ENCODE measurements around the gene SPOCK2. TPM values are rescaled to one million over a fixed set of nuclear protein-coding genes. Genes with fewer than 3 reads are reported as not detected.

SPOCK2 gene
- total RNA-seq, 1 donor from 2014 or later = 6.6 TPM

DNA sequence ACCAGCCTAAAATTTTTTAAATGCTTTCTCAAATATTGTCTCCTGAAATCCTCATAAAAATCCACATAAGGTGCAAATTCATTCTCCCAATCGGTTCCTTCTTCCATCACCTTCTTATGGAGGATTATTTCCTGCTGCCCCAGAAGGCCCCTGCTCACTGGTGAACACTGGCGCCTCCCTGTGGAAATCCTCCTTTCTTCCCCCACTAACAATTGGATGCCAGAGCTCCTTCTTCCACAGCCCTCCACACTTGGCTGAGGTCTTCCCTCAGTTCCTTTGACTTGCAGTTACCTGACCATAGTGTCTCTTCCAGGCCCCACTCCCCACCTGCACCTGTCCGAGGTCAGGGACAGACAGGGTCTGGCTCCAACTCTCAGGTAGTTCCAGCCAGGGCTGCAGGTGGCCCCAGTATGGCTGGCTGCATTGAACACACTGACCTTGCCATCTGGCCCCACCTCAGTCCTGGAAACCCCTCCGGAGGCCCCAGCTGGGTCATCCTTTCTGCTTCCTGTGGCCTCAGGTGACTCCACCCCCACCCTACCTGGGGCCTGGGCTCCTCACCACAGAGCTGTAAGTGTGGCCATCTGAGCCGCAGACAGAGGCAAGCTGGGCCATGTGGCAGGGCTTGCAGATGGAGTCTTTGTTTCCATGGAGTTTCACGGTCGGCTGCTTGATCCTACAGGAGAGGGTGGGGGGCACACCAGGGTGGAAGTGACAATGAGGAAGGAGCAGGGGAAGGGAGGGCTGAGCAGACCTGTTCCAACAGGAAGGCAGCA is 18.4 kb downstream of the SPOCK2 start:
- DNase-seq = peak; percentile 16

GRCh38 chr10:72068901-72069446 is 19.4 kb downstream of the SPOCK2 start:
- DNase-seq = no peak

GRCh38 chr10:72068126-72068765 is 20.1 kb downstream of the SPOCK2 start:
- DNase-seq = no peak

GRCh38 chr10:72067463-72068125 is 20.8 kb downstream of the SPOCK2 start:
- no peak for DNase-seq

DNA sequence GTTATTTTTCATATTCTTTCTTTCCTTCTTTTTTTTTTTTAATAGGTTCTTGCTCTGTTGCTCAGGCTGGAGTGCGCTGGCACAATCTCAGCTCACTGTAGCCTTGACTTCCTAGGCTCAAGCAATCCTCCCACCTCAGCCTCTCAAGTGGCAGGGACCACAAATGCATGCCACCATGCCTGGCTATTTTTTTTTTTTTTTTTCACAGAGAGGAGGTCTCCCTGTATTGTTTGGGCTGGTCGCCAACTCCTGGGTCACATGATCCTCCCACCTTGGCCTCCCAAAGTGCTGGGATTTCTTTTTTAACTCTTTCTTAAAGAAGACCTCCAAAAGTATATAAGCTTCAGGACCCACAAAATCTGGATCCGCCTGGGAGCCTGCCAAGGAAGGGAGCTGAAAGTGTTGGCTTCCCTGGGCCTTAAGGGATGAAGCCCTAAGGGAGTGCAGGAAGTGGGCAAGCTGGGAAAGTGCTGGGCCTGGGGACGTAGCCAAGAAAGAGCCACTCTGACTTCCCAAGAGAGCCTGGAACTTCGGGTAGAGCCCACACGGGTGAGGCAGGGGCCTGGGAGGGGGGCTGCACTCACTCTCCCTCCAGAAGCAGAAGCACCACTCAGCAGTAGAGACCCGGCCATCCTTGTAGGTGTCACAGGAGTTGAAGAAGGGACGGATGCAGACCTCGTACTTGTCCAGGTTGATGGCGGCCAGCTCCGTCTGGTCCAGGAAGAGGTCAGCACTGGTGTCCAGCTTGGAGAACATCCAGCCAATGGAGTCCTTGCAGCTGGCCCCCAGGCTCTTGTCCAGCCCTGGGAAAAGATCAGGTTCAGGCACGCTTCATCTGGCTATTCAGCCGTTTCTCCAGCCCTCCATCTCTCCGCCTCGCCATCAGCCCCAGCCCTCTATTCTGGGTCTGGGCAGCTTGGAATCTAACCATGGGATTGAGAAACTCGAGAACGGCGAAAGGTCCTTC is 21.8 kb downstream of the SPOCK2 start:
- DNase-seq = no peak

DNA sequence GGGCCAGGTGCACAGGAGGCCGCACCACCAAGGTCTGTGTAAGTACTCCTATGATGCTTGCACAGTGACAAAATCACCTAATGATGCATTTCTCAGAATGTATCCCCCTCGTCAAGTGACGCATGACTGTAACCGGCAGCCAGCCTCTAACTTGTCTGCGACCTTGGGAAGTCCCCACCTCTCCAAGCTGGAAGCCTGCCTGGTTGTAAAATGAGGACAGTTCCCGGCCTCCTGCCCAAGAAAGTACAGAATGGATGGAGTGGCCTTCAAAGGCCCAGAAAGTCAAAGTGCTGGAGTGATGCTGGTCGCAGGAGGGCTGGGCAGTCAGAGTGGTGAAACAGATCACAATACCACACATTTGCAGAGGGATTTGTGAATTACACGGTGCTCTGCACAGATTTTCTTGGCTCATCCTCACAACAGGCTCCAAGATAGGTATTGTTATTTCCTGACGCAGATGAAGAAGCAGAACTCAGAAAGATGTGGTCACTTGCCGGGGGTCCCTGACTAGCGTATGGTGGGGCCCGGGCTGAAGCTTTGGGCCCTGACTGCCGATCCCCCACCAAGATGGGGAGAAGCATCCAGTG is 22.8 kb downstream of the SPOCK2 start:
- no peak for DNase-seq

- no peak for DNase-seq
These were observed 24.5 kb downstream of the SPOCK2 start for GRCh38 chr10:72063703-72064391.

GRCh38 chr10:72062832-72063702 is 25.3 kb downstream of the SPOCK2 start:
- no peak for DNase-seq

DNA sequence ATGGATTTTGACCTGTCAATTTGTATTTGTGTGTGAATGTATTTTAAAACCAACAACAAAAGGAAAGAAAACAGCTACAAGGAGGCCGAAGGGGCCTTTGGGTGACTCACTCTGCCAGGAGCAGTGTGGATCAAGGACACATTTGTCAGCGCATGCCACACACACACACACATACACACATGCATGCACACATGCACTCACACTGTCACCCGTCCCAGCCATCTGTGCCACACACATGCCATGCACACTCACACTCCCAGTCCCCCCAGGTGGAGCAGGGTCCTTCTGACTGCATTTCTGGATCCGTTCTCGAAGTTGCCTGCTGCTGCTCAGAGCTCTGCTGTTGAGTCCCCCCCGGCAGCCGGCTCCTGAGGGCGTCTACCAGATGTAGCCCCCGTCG is 26.0 kb downstream of the SPOCK2 start:
- no peak for DNase-seq

DNA sequence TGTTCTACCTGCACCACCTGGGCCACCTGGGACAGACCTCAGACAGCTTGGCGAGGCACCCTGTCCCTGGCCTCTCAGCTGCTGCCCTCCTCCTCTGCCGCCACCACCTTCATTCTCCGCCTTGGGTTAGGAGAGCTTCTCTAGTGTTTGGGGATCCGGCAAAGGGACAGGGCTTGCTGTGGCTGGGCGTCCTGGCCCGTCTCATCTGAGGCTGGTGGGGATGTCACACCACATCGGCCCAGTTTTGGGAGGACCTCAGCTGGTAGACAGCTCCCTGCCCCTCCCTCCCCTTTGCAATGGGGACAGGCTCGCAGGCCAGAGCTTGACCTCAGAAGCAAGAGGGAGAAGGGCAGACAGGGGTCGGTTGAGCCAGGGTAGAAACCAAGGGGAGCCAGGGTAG is 26.4 kb downstream of the SPOCK2 start:
- DNase-seq = no peak

DNA sequence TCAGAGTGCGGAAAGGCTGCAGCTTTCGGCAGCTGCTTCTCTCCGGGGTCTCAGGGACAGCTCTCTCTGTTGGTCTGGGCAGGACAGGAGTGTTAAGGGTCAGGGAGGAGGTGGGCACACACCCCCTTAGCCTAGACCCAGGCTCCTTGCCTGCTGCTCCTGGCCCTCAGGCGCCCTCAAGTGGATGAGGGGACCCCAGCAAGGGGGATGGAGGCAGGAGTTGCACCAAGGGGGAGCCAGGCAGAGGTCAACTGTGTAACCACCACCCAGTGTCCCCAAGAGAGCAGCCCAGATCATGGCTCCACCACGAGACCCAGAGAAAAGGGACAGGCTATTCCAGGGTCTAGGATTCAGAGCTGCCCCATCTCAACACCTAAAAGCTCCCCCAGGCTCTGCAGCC is 26.9 kb downstream of the SPOCK2 start:
- DNase-seq = no peak

DNA sequence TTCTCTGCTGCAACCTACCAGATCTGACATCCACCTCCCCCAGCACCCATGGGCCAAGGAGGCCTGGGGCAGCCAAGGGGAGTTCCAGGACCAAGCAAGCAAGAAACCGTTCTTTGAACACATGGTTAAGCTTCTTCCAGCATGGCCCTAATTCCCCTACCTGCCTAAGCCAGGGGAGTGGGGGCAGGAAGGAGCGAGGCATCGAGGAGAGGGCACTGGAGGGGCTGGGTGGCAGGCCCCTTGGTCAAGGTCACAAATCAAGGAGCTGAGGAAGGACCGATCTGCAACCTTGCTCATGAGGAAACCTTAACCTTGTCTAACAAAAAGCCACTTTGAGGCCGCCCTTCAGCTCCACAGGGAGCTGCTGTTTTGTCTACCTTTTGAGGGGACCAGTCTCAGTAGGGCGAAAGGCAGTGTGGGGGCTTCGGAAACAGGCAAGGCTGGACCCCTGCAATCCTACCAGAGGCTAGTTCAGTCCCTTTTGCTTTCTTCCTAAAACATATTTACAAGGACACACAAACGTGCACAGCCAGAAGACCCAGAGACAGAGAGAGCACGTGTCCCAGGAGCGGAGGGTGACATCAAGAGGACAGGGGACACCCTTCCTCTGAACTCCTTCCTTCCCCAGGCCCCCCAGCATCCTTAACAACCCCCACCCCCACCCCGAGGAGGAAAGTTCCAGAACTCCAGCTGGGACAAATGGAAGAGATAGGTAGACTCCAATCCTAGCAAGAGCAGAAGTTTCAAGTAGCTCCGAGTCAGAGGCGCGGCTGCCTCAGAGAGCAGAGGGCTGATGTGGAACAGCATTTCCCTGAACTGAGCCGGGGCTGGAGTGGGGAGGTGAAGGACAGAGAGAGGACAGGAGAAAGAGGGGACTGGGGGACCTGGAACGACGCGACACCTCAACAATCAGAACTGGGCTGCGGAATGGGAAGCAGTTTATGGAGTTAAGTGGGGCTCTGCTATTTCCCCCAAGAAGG is 28.2 kb downstream of the SPOCK2 start:
- no peak for DNase-seq

GRCh38 chr10:72058989-72059842 is 29.1 kb downstream of the SPOCK2 start:
- peak; percentile 23 for DNase-seq

- DNase-seq = no peak
These were observed 29.9 kb downstream of the SPOCK2 start for GRCh38 chr10:72058347-72058898.

- DNase-seq = no peak
These were observed 31.2 kb downstream of the SPOCK2 start for GRCh38 chr10:72056932-72057751.

GRCh38 chr10:72056113-72056512 is 32.2 kb downstream of the SPOCK2 start:
- DNase-seq = no peak

DNA sequence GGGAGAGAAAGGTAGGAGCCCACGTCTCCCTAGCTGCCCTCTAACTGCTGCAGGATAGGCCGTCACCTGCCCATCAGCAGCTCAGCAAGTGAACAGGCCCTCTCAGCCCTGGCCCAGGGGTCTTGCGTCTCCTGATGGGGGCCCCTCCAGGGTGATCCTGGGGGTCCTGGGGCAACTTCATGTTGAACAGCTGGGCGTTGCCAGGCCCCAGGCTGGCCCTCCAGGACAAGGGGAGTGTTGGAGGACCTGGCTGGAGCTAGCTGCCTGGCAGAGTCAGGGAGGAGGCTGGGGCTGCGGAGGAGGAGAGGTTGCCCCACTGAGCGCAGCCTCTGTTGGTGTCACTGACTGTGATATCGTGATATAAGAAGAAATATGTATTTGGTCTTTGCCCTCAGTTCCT is 34.7 kb downstream of the SPOCK2 start:
- no peak for DNase-seq
